Neural cell (in vitro differentiated cells): ENCODE measurements around the gene CLIC3. TPM values are rescaled to one million over a fixed set of nuclear protein-coding genes. Genes with fewer than 3 reads are reported as not detected.

Source experiments
- H2AFZ ChIP-seq: fragments of 200-600, 300-800 bp; sonication (generic), shearing (Covaris generic); 2 replicates; pipeline ENCODE4 v1.6.0; 2014; ENCODE audit warnings: low read depth, mild to moderate bottlenecking, antibody characterized with exemption, low read length, moderate library complexity
- H3F3A ChIP-seq: fragments of 200-600 bp; shearing (Covaris generic); 2 replicates; pipeline ENCODE4 v1.6.1; 2016; ENCODE audit warnings: mild to moderate bottlenecking, moderate library complexity, mixed read lengths, antibody characterized with exemption, low read length; ENCODE audit not compliant: insufficient read depth, poor library complexity, severe bottlenecking
- H3K27ac ChIP-seq: fragments of 200-600, 300-800 bp; sonication (generic), shearing (Covaris generic); 2 replicates; pipeline ENCODE4 v1.5.1; 2014; ENCODE audit warnings: mild to moderate bottlenecking, low read length, moderate library complexity
- H3K27me3 ChIP-seq: fragments of 300-800, 200-600 bp; sonication (generic), shearing (Covaris generic); 2 replicates; pipeline ENCODE4 v1.6.0; 2014; ENCODE audit warnings: mild to moderate bottlenecking, low read depth, low read length, moderate library complexity; ENCODE audit not compliant: insufficient read depth
- H3K36me3 ChIP-seq: fragments of 300-800, 200-600 bp; sonication (generic), shearing (Covaris generic); 2 replicates; pipeline ENCODE4 v1.5.1; 2014; ENCODE audit warnings: mild to moderate bottlenecking, antibody characterized with exemption, low read length, moderate library complexity; ENCODE audit not compliant: insufficient read depth
- H3K4me2 ChIP-seq: fragments of 300-800, 200-600 bp; sonication (generic), shearing (Covaris generic); 2 replicates; pipeline ENCODE4 v1.6.0; 2014; ENCODE audit warnings: mild to moderate bottlenecking, low read length
- H3K4me3 ChIP-seq: fragments of 300-800, 200-600 bp; sonication (generic), shearing (Covaris generic); 2 replicates; pipeline ENCODE4 v1.5.1; 2014; ENCODE audit warnings: mild to moderate bottlenecking, low read length, moderate library complexity
- H3K79me2 ChIP-seq: fragments of 200-600 bp; shearing (Covaris generic); replicated peaks from 2 replicates; pipeline ENCODE4 v1.6.0; 2014; ENCODE audit warnings: mild to moderate bottlenecking, low read length, moderate library complexity; ENCODE audit not compliant: insufficient read depth
- H3K9ac ChIP-seq: fragments of 300-800, 200-600 bp; sonication (generic), shearing (Covaris generic); 2 replicates; pipeline ENCODE4 v1.6.1; 2016; ENCODE audit warnings: mild to moderate bottlenecking, low read length, mixed read lengths
- H3K9me2 ChIP-seq: fragments of 200-600 bp; shearing (Covaris generic); 2 replicates; pipeline ENCODE4 v1.6.1; 2016; ENCODE audit warnings: mild to moderate bottlenecking, low read length, mixed read lengths; ENCODE audit not compliant: insufficient read depth
- H3K9me3 ChIP-seq: fragments of 200-600, 300-800 bp; sonication (generic), shearing (Covaris generic); 2 replicates; pipeline ENCODE4 v1.6.1; 2016; ENCODE audit warnings: mild to moderate bottlenecking, mixed run types, low read length, moderate library complexity, mixed read lengths
- H4K20me1 ChIP-seq: fragments of 200-600 bp; shearing (Covaris generic); 2 replicates; pipeline ENCODE4 v1.6.1; 2016; ENCODE audit warnings: mild to moderate bottlenecking, mixed run types; ENCODE audit not compliant: insufficient read depth
- CTCF ChIP-seq: fragments of 450-650 bp; IDR thresholded peaks from 2 replicates; pipeline ENCODE4 v1.5.1; 2014; ENCODE audit warnings: antibody characterized with exemption, mild to moderate bottlenecking, moderate library complexity; ENCODE audit not compliant: poor library complexity, severe bottlenecking
- EP300 ChIP-seq: fragments of 450-650 bp; conservative IDR thresholded peaks from 2 replicates; pipeline ENCODE4 v1.6.1; 2014; ENCODE audit warnings: antibody characterized with exemption, mild to moderate bottlenecking, moderate library complexity; ENCODE audit not compliant: poor library complexity, severe bottlenecking
- EZH2 ChIP-seq: fragments of 200-600, 300-800 bp; shearing (Covaris generic), sonication (generic); IDR thresholded peaks from 2 replicates; pipeline ENCODE4 v1.6.1; 2014; ENCODE audit warnings: antibody characterized with exemption, low read length, borderline replicate concordance, mild to moderate bottlenecking; ENCODE audit not compliant: insufficient read depth, poor library complexity, severe bottlenecking
- MXI1 ChIP-seq: fragments of 450-650 bp; conservative IDR thresholded peaks from 2 replicates; pipeline ENCODE4 v1.6.1; 2014; ENCODE audit warnings: antibody characterized with exemption, mild to moderate bottlenecking; ENCODE audit not compliant: poor library complexity, severe bottlenecking
- POLR2AphosphoS5 ChIP-seq: IDR thresholded peaks from 2 replicates; pipeline ENCODE4 v1.6.1; 2012
- RAD21 ChIP-seq: fragments of 450-650 bp; conservative IDR thresholded peaks from 2 replicates; pipeline ENCODE4 v1.6.1; 2014; ENCODE audit warnings: antibody characterized with exemption, mild to moderate bottlenecking, moderate library complexity
- REST ChIP-seq: IDR thresholded peaks from 2 replicates; pipeline ENCODE4 v1.6.1; 2012; ENCODE audit warnings: borderline replicate concordance
- SMC3 ChIP-seq: fragments of 450-650 bp; conservative IDR thresholded peaks from 2 replicates; pipeline ENCODE4 v1.6.1; 2014; ENCODE audit warnings: antibody characterized with exemption, mild to moderate bottlenecking, moderate library complexity; ENCODE audit not compliant: poor library complexity
- TAF1 ChIP-seq: IDR thresholded peaks from 2 replicates; pipeline ENCODE4 v1.6.1; 2012; ENCODE audit warnings: low read depth
- polyA plus RNA-seq: library from polyadenylated mRNA; depleted of rRNA; stranded (reverse); fragments of >200 nt; gene quantifications from 2 replicates; pipeline ENCODE4 v1.2.3, GENCODE V29; 2014

The CLIC3 gene
- polyA plus RNA-seq, 1 donor from 2014 or later = not detected

GRCh38 chr9:136956604-136957003 lies 39.8 kb downstream of the CLIC3 start:
- Histone ChIP-seq H3K79me2 (no peaks in the 10 kb centered on the region), H3K9ac (no peak overlapping the region), H3K9me3 (no peaks in the 10 kb centered on the region), H4K20me1 (no peaks in the 10 kb centered on the region), H3K36me3 (no peaks in the 10 kb centered on the region), H3K27ac (no peak overlapping the region), H2AFZ (no peak overlapping the region), H3K9me2 (no peaks in the 10 kb centered on the region), H3F3A (no peaks in the 10 kb centered on the region), H3K4me2 (no peak overlapping the region), H3K27me3 (no peaks in the 10 kb centered on the region), H3K4me3 (no peak overlapping the region)
- TF ChIP-seq REST = no peak
- TF ChIP-seq TAF1 = no peak
- TF ChIP-seq EP300 = no peak
- TF ChIP-seq SMC3 = no peak
- no peak for TF ChIP-seq RAD21
- TF ChIP-seq MXI1 = no peak
- TF ChIP-seq POLR2AphosphoS5 = no peak
- no peak for TF ChIP-seq CTCF
- no peak for TF ChIP-seq EZH2

- Histone ChIP-seq H3K36me3 (no peaks in the 10 kb centered on the region), H3K9ac (no peak overlapping the region), H3K27ac (no peak overlapping the region), H3K9me2 (no peaks in the 10 kb centered on the region), H3K4me2 (no peak overlapping the region), H4K20me1 (no peaks in the 10 kb centered on the region), H2AFZ (no peak overlapping the region), H3K79me2 (no peaks in the 10 kb centered on the region), H3K9me3 (no peaks in the 10 kb centered on the region), H3K4me3 (no peak overlapping the region), H3F3A (no peaks in the 10 kb centered on the region), H3K27me3 (no peaks in the 10 kb centered on the region)
- no peak for TF ChIP-seq REST
- no peak for TF ChIP-seq EZH2
- no peak for TF ChIP-seq CTCF
- no peak for TF ChIP-seq MXI1
- TF ChIP-seq EP300 = no peak
- TF ChIP-seq RAD21 = no peak
- TF ChIP-seq POLR2AphosphoS5 = no peak
- no peak for TF ChIP-seq SMC3
- TF ChIP-seq TAF1 = no peak
These were observed 40.4 kb downstream of the CLIC3 start for GRCh38 chr9:136955943-136956335.
